Measurements from ENCODE around the gene CALN1.

Gene CALN1

DNA sequence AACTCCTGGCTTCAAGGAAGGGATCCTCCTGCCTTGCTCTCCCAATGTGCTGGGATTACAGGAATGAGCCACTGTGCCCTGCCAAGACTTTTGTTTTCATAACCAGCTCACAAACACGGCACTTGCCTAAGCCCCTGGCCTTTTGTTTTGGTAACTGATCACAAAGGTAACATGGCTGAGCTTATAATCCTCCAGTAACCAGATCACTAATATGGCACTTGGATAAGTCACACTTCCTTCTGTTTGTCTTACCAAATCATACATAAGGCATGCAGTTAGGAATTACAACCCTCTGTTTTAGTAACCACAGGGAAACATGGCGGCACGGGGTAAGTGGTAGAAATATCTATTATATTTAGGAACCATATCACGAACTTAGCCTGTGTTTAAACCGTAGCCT lies 577.1 kb downstream of the CALN1 start:
- H4K20me1 ChIP-seq (ENCODE audit: insufficient read depth, low read length) = no peaks in the 10 kb centered on the region
- TF ChIP-seq, protein P1, sequence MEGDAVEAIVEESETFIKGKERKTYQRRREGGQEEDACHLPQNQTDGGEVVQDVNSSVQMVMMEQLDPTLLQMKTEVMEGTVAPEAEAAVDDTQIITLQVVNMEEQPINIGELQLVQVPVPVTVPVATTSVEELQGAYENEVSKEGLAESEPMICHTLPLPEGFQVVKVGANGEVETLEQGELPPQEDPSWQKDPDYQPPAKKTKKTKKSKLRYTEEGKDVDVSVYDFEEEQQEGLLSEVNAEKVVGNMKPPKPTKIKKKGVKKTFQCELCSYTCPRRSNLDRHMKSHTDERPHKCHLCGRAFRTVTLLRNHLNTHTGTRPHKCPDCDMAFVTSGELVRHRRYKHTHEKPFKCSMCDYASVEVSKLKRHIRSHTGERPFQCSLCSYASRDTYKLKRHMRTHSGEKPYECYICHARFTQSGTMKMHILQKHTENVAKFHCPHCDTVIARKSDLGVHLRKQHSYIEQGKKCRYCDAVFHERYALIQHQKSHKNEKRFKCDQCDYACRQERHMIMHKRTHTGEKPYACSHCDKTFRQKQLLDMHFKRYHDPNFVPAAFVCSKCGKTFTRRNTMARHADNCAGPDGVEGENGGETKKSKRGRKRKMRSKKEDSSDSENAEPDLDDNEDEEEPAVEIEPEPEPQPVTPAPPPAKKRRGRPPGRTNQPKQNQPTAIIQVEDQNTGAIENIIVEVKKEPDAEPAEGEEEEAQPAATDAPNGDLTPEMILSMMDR (IDR thresholded peaks at IDR 0.05; ENCODE audit: low read depth, low read length) = no peak
- TF ChIP-seq EZH2phosphoT487 (IDR thresholded peaks at IDR 0.05; ENCODE audit: low read depth) = no peak

DNA sequence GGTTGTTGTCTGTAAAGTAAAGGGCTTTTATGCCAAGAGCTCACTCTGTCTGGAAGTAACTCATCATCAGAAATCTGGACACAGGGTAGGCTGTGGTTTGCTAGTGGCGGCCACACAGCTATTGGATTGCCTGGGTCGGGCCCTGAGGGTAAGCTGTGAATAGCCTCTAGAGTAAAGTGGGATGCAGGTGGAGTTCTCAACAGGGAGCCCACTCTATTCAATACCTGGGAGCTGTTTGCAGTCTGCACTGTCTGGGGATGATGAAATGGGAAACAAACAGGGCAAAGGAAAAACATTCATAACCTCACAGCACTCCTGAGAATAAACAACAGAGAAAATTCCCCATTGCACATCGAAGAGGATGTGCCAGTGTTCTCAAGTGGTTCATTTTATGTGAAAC lies 582.6 kb downstream of the CALN1 start:
- Histone ChIP-seq H3K4me3 (ENCODE audit: low read length) (no peak overlapping the region), H2AFZ (ENCODE audit: low read depth, low read length) (no peak overlapping the region), H3K27ac (ENCODE audit: low read length) (no peak overlapping the region), H3K9ac (ENCODE audit: low read length) (no peak overlapping the region), H3K4me2 (ENCODE audit: low read length) (no peak overlapping the region), H3K27me3 (ENCODE audit: low read depth, low read length) (no peaks in the 10 kb centered on the region), H3K79me2 (ENCODE audit: low read length) (no peaks in the 10 kb centered on the region), H3K4me1 (ENCODE audit: low read length) (no peaks in the 10 kb centered on the region), H3K36me3 (replicated peaks; ENCODE audit: low read depth, low read length) (no peaks in the 10 kb centered on the region), H4K20me1 (ENCODE audit: insufficient read depth, low read length) (no peaks in the 10 kb centered on the region), H3K9me3 (ENCODE audit: insufficient read depth, low read length) (no peaks in the 10 kb centered on the region)
- no peak for TF ChIP-seq EZH2phosphoT487 (IDR thresholded peaks at IDR 0.05; ENCODE audit: low read depth)
- TF ChIP-seq, protein P1 (IDR thresholded peaks at IDR 0.05; ENCODE audit: low read depth, low read length) = no peak

More for the DNA sequence above, 577.1 kb downstream of the CALN1 start:
- no peaks in the 10 kb centered on the region for H3K4me1 ChIP-seq (ENCODE audit: low read length)
- no peak overlapping the region for H2AFZ ChIP-seq (ENCODE audit: low read depth, low read length)
- H3K9me3 ChIP-seq (ENCODE audit: insufficient read depth, low read length) = no peaks in the 10 kb centered on the region
- H3K27me3 ChIP-seq (ENCODE audit: low read depth, low read length) = no peaks in the 10 kb centered on the region
- H3K4me2 ChIP-seq (ENCODE audit: low read length) = no peak overlapping the region
- no peaks in the 10 kb centered on the region for H3K36me3 ChIP-seq (replicated peaks; ENCODE audit: low read depth, low read length)
- H3K4me3 ChIP-seq (ENCODE audit: low read length) = no peak overlapping the region
- no peak overlapping the region for H3K9ac ChIP-seq (ENCODE audit: low read length)
- H3K27ac ChIP-seq (ENCODE audit: low read length) = no peak overlapping the region
- no peaks in the 10 kb centered on the region for H3K79me2 ChIP-seq (ENCODE audit: low read length)

DNA sequence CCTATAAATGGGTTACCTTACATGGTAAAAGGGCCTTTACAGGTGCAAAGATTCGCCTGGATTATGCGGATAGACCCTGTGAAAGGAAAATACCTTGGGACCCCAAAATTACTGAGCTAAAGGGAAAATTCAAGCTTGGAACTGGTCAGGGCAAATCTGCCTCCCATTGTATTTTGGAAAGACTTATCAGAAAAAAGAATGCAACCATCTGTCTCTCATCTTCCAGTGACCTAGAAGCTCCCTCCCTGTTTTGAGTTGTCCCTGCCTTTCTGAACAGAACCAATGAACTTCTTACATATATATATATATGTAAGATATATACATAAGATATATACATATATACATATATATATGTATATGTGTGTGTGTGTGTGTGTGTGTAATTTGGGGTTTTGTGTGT lies 583.8 kb downstream of the CALN1 start:
- Histone ChIP-seq H4K20me1 (ENCODE audit: insufficient read depth, low read length) (no peaks in the 10 kb centered on the region), H3K27me3 (ENCODE audit: low read depth, low read length) (no peaks in the 10 kb centered on the region), H3K79me2 (ENCODE audit: low read length) (no peaks in the 10 kb centered on the region), H3K9me3 (ENCODE audit: insufficient read depth, low read length) (no peaks in the 10 kb centered on the region), H3K36me3 (replicated peaks; ENCODE audit: low read depth, low read length) (no peaks in the 10 kb centered on the region), H2AFZ (ENCODE audit: low read depth, low read length) (no peak overlapping the region), H3K27ac (ENCODE audit: low read length) (no peak overlapping the region), H3K9ac (ENCODE audit: low read length) (no peak overlapping the region), H3K4me2 (ENCODE audit: low read length) (no peak overlapping the region), H3K4me1 (ENCODE audit: low read length) (no peaks in the 10 kb centered on the region), H3K4me3 (ENCODE audit: low read length) (no peak overlapping the region)
- TF ChIP-seq, protein P1 (IDR thresholded peaks at IDR 0.05; ENCODE audit: low read depth, low read length) = no peak
- TF ChIP-seq EZH2phosphoT487 (IDR thresholded peaks at IDR 0.05; ENCODE audit: low read depth) = no peak

DNA sequence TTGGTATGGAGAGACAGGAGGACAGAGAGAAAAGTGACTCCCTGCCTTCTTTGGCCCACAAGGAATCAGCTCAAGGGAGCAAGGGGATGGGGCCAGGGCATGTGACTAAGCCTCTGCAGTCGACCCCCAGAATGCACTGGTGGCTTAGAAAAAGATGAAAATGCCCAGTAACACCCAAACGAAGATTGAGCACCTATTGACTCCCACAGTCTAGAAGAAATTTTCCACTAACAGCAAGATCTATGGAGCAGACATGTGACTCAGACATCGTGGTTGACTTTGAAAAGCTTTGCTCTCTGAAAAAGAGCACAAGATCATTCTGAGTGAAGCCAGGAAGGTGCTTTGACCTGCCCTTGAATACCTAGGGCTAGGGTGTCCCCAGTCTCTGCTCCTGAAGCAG lies 586.0 kb downstream of the CALN1 start:
- no peak overlapping the region for H2AFZ ChIP-seq (ENCODE audit: low read depth, low read length)
- no peak for TF ChIP-seq EZH2phosphoT487 (IDR thresholded peaks at IDR 0.05; ENCODE audit: low read depth)
- TF ChIP-seq, protein P1 (IDR thresholded peaks at IDR 0.05; ENCODE audit: low read depth, low read length) = no peak
- no peak overlapping the region for H3K4me3 ChIP-seq (ENCODE audit: low read length)
- no peaks in the 10 kb centered on the region for H4K20me1 ChIP-seq (ENCODE audit: insufficient read depth, low read length)
- H3K36me3 ChIP-seq (replicated peaks; ENCODE audit: low read depth, low read length) = no peaks in the 10 kb centered on the region
- H3K9ac ChIP-seq (ENCODE audit: low read length) = no peak overlapping the region
- no peak overlapping the region for H3K4me2 ChIP-seq (ENCODE audit: low read length)
- no peaks in the 10 kb centered on the region for H3K4me1 ChIP-seq (ENCODE audit: low read length)
- no peaks in the 10 kb centered on the region for H3K9me3 ChIP-seq (ENCODE audit: insufficient read depth, low read length)
- H3K27ac ChIP-seq (ENCODE audit: low read length) = no peak overlapping the region
- H3K27me3 ChIP-seq (ENCODE audit: low read depth, low read length) = no peaks in the 10 kb centered on the region
- no peaks in the 10 kb centered on the region for H3K79me2 ChIP-seq (ENCODE audit: low read length)
